H1 (cell line): ENCODE results near the gene TTC21A. TPM values are rescaled to one million over a fixed set of nuclear protein-coding genes. Genes with fewer than 3 reads are reported as not detected.

Experiments used
- CTCF ChIA-PET: fragments of 300-600 bp; sonication (Branson Sonifier 250); formaldehyde crosslinking; loops from one replicate; lab custom pipeline; 2021; ENCODE audit not compliant: partially characterized antibody; lab: Charles Lee
- POLR2A ChIA-PET: fragments of 300-600 bp; sonication (Branson Sonifier 250); formaldehyde crosslinking; loops from one replicate; lab custom pipeline; 2021; ENCODE audit warnings: inconsistent platforms; ENCODE audit not compliant: partially characterized antibody; lab: Charles Lee
- DNase-seq, 2 experiments: peaks; one replicate each; pipeline versions ENCODE4 v3.0.0 to v3.0.0-alpha.2; 2010 to 2022; ENCODE audit warnings: low spot score in 2 of 2, low read depth in 1 of 2, mixed read lengths in 1 of 2
- FAIRE-seq: peaks from 2 replicates; lab custom pipeline; 2011; peaks lifted over from hg19 to GRCh38; lab: Jason Lieb, UNC
- H2AFZ ChIP-seq: 2 replicates; pipeline ENCODE4 v1.8.1; 2012; ENCODE audit warnings: low read length, inconsistent platforms
- H2AK5ac ChIP-seq: 2 replicates; pipeline ENCODE4 v1.6.1; 2013; ENCODE audit warnings: low read depth, low read length
- H2BK120ac ChIP-seq: replicated peaks from 2 replicates; pipeline ENCODE3; 2013; ENCODE audit warnings: low read depth, low read length, inconsistent platforms
- H2BK12ac ChIP-seq: 2 replicates; pipeline ENCODE4 v1.6.1; 2013; ENCODE audit warnings: low read depth, low read length
- H2BK15ac ChIP-seq: 2 replicates; pipeline ENCODE4 v1.6.1; 2013; ENCODE audit warnings: low read length
- H2BK20ac ChIP-seq: 2 replicates; pipeline ENCODE4 v1.6.1; 2013; ENCODE audit warnings: low read length
- H2BK5ac ChIP-seq: 2 replicates; pipeline ENCODE4 v1.6.1; 2013; ENCODE audit warnings: low read depth, low read length
- H3K14ac ChIP-seq: 2 replicates; pipeline ENCODE4 v1.6.1; 2013; ENCODE audit warnings: inconsistent platforms; ENCODE audit not compliant: insufficient read length
- H3K18ac ChIP-seq: 2 replicates; pipeline ENCODE4 v1.6.1; 2013; ENCODE audit warnings: low read length; ENCODE audit errors: extremely low read depth
- H3K23ac ChIP-seq: 2 replicates; pipeline ENCODE4 v1.6.1; 2013; ENCODE audit warnings: inconsistent platforms; ENCODE audit not compliant: insufficient read length
- H3K23me2 ChIP-seq: 2 replicates; pipeline ENCODE4 v1.6.1; 2013; ENCODE audit warnings: low read depth, low read length
- H3K27ac ChIP-seq: 2 replicates; pipeline ENCODE4 v1.6.1; 2011; ENCODE audit warnings: low read depth, low read length, inconsistent platforms
- H3K27me3 ChIP-seq, 4 experiments: replicated peaks in 1 of 4; 1 replicate in 1 of 4; 2 replicates in 3 of 4; pipeline versions ENCODE4 v1.6.1 to v1.8.1; 2011 to 2013; ENCODE audit warnings: low read length in 3 of 4, mild to moderate bottlenecking in 3 of 4, inconsistent platforms in 2 of 4, mixed read lengths in 2 of 4, moderate library complexity in 1 of 4; ENCODE audit not compliant: control insufficient read depth in 3 of 4, insufficient read depth in 3 of 4; ENCODE audit errors: extremely low read depth in 1 of 4
- H3K36me3 ChIP-seq, 4 experiments: 2 replicates each; pipeline versions ENCODE4 v1.6.1 to v1.8.1; 2011 to 2013; ENCODE audit warnings: mild to moderate bottlenecking in 4 of 4, low read length in 3 of 4, moderate library complexity in 2 of 4, control low read depth in 1 of 4, inconsistent platforms in 1 of 4; ENCODE audit not compliant: insufficient read depth in 4 of 4, control insufficient read depth in 2 of 4
- H3K4ac ChIP-seq: replicated peaks from 2 replicates; pipeline ENCODE3; 2013; ENCODE audit warnings: low read length, low read depth, mixed read lengths, inconsistent platforms; ENCODE audit not compliant: insufficient read length
- H3K4me1 ChIP-seq, 4 experiments: replicated peaks in 1 of 4; 1 replicate in 1 of 4; 2 replicates in 3 of 4; pipeline versions ENCODE4 v1.6.1 to v1.8.1; 2011 to 2013; ENCODE audit warnings: low read length in 3 of 4, inconsistent platforms in 2 of 4, mixed read lengths in 1 of 4; ENCODE audit not compliant: insufficient read depth in 4 of 4, control insufficient read depth in 3 of 4
- H3K4me2 ChIP-seq, 2 experiments: 2 replicates each; pipeline versions ENCODE4 v1.6.1 to v1.8.1; 2011 to 2013; ENCODE audit warnings: low read depth in 2 of 2, low read length in 2 of 2, control low read depth in 1 of 2, inconsistent platforms in 1 of 2, mild to moderate bottlenecking in 1 of 2; ENCODE audit not compliant: insufficient read depth in 1 of 2
- H3K4me3 ChIP-seq, 4 experiments: fragments of 200-600, 300-600 bp in 1 of 4; sonication (generic), shearing (Covaris generic), sonication (Bioruptor Twin) in 1 of 4; 2 replicates each; pipeline versions ENCODE4 v1.5.1 to v1.8.1; 2011 to 2016; ENCODE audit warnings: low read length in 4 of 4, low read depth in 3 of 4, control low read depth in 2 of 4, inconsistent platforms in 2 of 4, mild to moderate bottlenecking in 2 of 4, mixed read lengths in 1 of 4, moderate library complexity in 1 of 4; ENCODE audit not compliant: insufficient read depth in 2 of 4; ENCODE audit errors: extremely low read depth in 1 of 4
- H3K56ac ChIP-seq: replicated peaks from 2 replicates; pipeline ENCODE3; 2013; ENCODE audit warnings: low read depth, mild to moderate bottlenecking, mixed read lengths, low read length, inconsistent platforms; ENCODE audit not compliant: insufficient read length
- H3K79me1 ChIP-seq: 2 replicates; pipeline ENCODE4 v1.6.1; 2013; ENCODE audit warnings: low read depth, low read length, control low read depth
- H3K79me2 ChIP-seq, 2 experiments: 2 replicates each; pipeline versions ENCODE4 v1.6.1 to v1.8.1; 2012 to 2013; ENCODE audit warnings: low read length in 2 of 2, mild to moderate bottlenecking in 2 of 2, inconsistent platforms in 1 of 2; ENCODE audit not compliant: insufficient read depth in 2 of 2, control insufficient read depth in 1 of 2
- H3K9ac ChIP-seq, 4 experiments: replicated peaks in 1 of 4; 1 replicate in 1 of 4; 2 replicates in 3 of 4; pipeline versions ENCODE4 v1.6.1 to v1.8.1; 2011 to 2013; ENCODE audit warnings: low read depth in 3 of 4, low read length in 3 of 4, control low read depth in 2 of 4, mild to moderate bottlenecking in 2 of 4, moderate library complexity in 2 of 4, inconsistent platforms in 1 of 4; ENCODE audit errors: extremely low read depth in 1 of 4
- H3K9me3 ChIP-seq, 2 experiments: 2 replicates each; pipeline versions ENCODE4 v1.6.1 to v1.8.1; 2012 to 2013; ENCODE audit warnings: mild to moderate bottlenecking in 2 of 2, moderate library complexity in 2 of 2, control low read depth in 1 of 2, inconsistent platforms in 1 of 2, low read depth in 1 of 2, low read length in 1 of 2, mixed read lengths in 1 of 2; ENCODE audit not compliant: insufficient read depth in 2 of 2
- H4K20me1 ChIP-seq, 2 experiments: replicated peaks in 1 of 2; 2 replicates each; pipeline versions ENCODE3 to v1.8.1; 2011 to 2013; ENCODE audit warnings: inconsistent platforms in 2 of 2, low read length in 2 of 2, mild to moderate bottlenecking in 1 of 2; ENCODE audit not compliant: insufficient read depth in 2 of 2, control insufficient read depth in 1 of 2
- H4K5ac ChIP-seq: 2 replicates; pipeline ENCODE4 v1.6.1; 2013; ENCODE audit warnings: low read length, low read depth, mixed read lengths, inconsistent platforms; ENCODE audit not compliant: insufficient read length
- H4K8ac ChIP-seq: 2 replicates; pipeline ENCODE4 v1.8.0; 2013; ENCODE audit warnings: mild to moderate bottlenecking, moderate library complexity, low read length, inconsistent platforms; ENCODE audit not compliant: insufficient read depth; ENCODE audit errors: extremely low read depth
- H4K91ac ChIP-seq: replicated peaks from 2 replicates; pipeline ENCODE3; 2013; ENCODE audit warnings: low read length, mixed read lengths, inconsistent platforms; ENCODE audit not compliant: insufficient read length
- FOSL1 ChIP-seq: IDR thresholded peaks from 2 replicates; pipeline ENCODE4 v1.6.1; 2011; ENCODE audit warnings: mild to moderate bottlenecking, low read depth, low read length, moderate library complexity; ENCODE audit not compliant: insufficient read depth
- HDAC6 ChIP-seq: IDR thresholded peaks from one replicate; pipeline ENCODE4 v1.7.1; 2012; ENCODE audit warnings: low read depth, mild to moderate bottlenecking, inconsistent platforms, low read length, moderate library complexity
- POLR2AphosphoS5 ChIP-seq: IDR thresholded peaks from 2 replicates; pipeline ENCODE4 v1.6.1; 2011; ENCODE audit warnings: low read depth, low read length
- SIN3A ChIP-seq, 2 experiments: IDR thresholded peaks in 1 of 2; conservative IDR thresholded peaks in 1 of 2; 2 replicates each; pipeline ENCODE4 v1.6.1; 2011 to 2012; ENCODE audit warnings: low read length in 2 of 2, improper control_type of control experiment in 1 of 2, low read depth in 1 of 2, mild to moderate bottlenecking in 1 of 2
- WGBS, 2 experiments: shearing (Covaris generic) in 1 of 2; methylation state at CpG; one replicate each; pipeline versions ENCODE4 v1.1.6 to v1.1.7; 2013 to 2015; ENCODE audit warnings: low lambda C conversion rate in 2 of 2, mixed read lengths in 2 of 2, inconsistent platforms in 1 of 2, low coverage in 1 of 2, missing lambda C conversion rate in 1 of 2; ENCODE audit not compliant: insufficient replicate concordance in 2 of 2, insufficient coverage in 1 of 2, insufficient read length in 1 of 2; ENCODE audit errors: extremely low coverage in 1 of 2, missing lambda C conversion rate in 1 of 2; 5-methylcytosine and 5-hydroxymethylcytosine counted together
- polyA plus RNA-seq, 7 experiments: library from polyadenylated mRNA; depleted of rRNA in 3 of 7; stranded (reverse) in 5 of 7; unstranded in 2 of 7; fragments of >200 nt in 5 of 7; fragments of 200-250 nt in 2 of 7; gene quantifications; 1 replicate in 5 of 7; 2 replicates in 1 of 7; 4 replicates in 1 of 7; pipeline versions ENCODE4 v1.2.1 to v1.2.3, GENCODE V29; 2011 to 2013; ENCODE audit warnings: missing spikeins in 2 of 7, mixed read lengths in 2 of 7
- total RNA-seq: library from RNA; stranded (reverse); fragmentation: NEBNext Ultra II Directional; extraction: Animal tissue kit (Norgen Biotek cat#: 25700); gene quantifications from 2 replicates; pipeline ENCODE4 v1.2.1, GENCODE V29; 2021

TTC21A gene
- total and polyA plus RNA-seq, 2 of the 8 experiments (the other 6 are each of a cell fraction or from before 2014, with no cell fraction given) = 2.3 to 2.8 TPM

- TF ChIP-seq FOSL1 (no peak), POLR2AphosphoS5 (no peak), SIN3A (conservative IDR thresholded peaks at IDR 0.05 in 1 of 2, IDR thresholded peaks at IDR 0.05 in 1 of 2; ENCODE audit: low read depth in 1 of 2, low read length in 2 of 2) (no peak), HDAC6 (no peak)
- TF ChIP-seq, all 59 proteins: peak for 0
- no peak overlapping the region for H2BK15ac ChIP-seq
- no peak overlapping the region for H3K56ac ChIP-seq
- H3K23ac ChIP-seq = no peak overlapping the region
- H2AFZ ChIP-seq = no peak overlapping the region
- no peak overlapping the region for H4K8ac ChIP-seq
- 92% methylated on average over 3 of the region's 3 CpGs; no CpG with 5 or more reads in 1 of the 2 experiments for WGBS, 2 experiments
- no peak for FAIRE-seq
- peak in 1 of 2 experiments; percentile 20 for DNase-seq
- H3K4ac ChIP-seq = no peak overlapping the region
- ChIA-PET CTCF (interaction anchor here (0.9 to 1.9 kb wide), 4 partner anchors 12 to 203 kb away, joined by 3 to 5 read pairs (median 4); no protein-coding TSS in a partner anchor), POLR2A (no interaction called here)
- H3K9me3 ChIP-seq = no peaks in the 10 kb centered on the region
- H3K23me2 ChIP-seq = no peaks in the 10 kb centered on the region; the same call in 1 of the 2 replicates
- no peak overlapping the region for H3K14ac ChIP-seq
- H2BK20ac ChIP-seq = no peak overlapping the region
- no peaks in the 10 kb centered on the region for H3K79me1 ChIP-seq
- H3K4me1 ChIP-seq = no peaks in the 10 kb centered on the region
- H3K9ac ChIP-seq = no peak overlapping the region
- no peak overlapping the region for H3K18ac ChIP-seq
- no peaks in the 10 kb centered on the region for H3K79me2 ChIP-seq
- peaks cover 0 to 3% of the 10 kb centered on the region in 2 experiments for H4K20me1 ChIP-seq
- no peak overlapping the region for H3K4me3 ChIP-seq
- no peak overlapping the region for H4K5ac ChIP-seq
- no peak overlapping the region for H3K27ac ChIP-seq
- H3K36me3 ChIP-seq = peaks cover 16 to 66% (median 42%) of the 10 kb centered on the region in 4 experiments
- no peak overlapping the region for H2BK120ac ChIP-seq
- H3K27me3 ChIP-seq = no peaks in the 10 kb centered on the region
- H2BK5ac ChIP-seq = no peak overlapping the region
- H2AK5ac ChIP-seq = no peak overlapping the region
- H3K4me2 ChIP-seq = no peak overlapping the region
- no peak overlapping the region for H4K91ac ChIP-seq
- no peak overlapping the region for H2BK12ac ChIP-seq
Observed at GRCh38 chr3:39088889-39089288, 18.6 kb upstream of the TTC21A start.
